LNCaP clone FGC (cell line): ENCODE measurements around the gene WDR4.
"Not testable (repeated sequence)": the region's sequence is repeated elsewhere in the genome, so short reads cannot be mapped to it uniquely, and the experiment has no call there.

Experiments
- DNase-seq: peaks from one replicate; pipeline ENCODE4 v3.0.0-alpha.2; 2011; ENCODE audit warnings: low read depth
- H3K4me3 ChIP-seq: 2 replicates; pipeline ENCODE4 v1.5.1; 2011; ENCODE audit warnings: mild to moderate bottlenecking, low read depth, low read length, control low read depth
- TF ChIP-seq, protein P1 (sequence below): IDR thresholded peaks from 2 replicates; pipeline ENCODE4 v1.5.1; 2012; ENCODE audit warnings: mild to moderate bottlenecking; ENCODE audit not compliant: control insufficient read depth, insufficient read depth; ENCODE audit errors: extremely low read depth

The WDR4 gene, protein sequence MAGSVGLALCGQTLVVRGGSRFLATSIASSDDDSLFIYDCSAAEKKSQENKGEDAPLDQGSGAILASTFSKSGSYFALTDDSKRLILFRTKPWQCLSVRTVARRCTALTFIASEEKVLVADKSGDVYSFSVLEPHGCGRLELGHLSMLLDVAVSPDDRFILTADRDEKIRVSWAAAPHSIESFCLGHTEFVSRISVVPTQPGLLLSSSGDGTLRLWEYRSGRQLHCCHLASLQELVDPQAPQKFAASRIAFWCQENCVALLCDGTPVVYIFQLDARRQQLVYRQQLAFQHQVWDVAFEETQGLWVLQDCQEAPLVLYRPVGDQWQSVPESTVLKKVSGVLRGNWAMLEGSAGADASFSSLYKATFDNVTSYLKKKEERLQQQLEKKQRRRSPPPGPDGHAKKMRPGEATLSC

DNA sequence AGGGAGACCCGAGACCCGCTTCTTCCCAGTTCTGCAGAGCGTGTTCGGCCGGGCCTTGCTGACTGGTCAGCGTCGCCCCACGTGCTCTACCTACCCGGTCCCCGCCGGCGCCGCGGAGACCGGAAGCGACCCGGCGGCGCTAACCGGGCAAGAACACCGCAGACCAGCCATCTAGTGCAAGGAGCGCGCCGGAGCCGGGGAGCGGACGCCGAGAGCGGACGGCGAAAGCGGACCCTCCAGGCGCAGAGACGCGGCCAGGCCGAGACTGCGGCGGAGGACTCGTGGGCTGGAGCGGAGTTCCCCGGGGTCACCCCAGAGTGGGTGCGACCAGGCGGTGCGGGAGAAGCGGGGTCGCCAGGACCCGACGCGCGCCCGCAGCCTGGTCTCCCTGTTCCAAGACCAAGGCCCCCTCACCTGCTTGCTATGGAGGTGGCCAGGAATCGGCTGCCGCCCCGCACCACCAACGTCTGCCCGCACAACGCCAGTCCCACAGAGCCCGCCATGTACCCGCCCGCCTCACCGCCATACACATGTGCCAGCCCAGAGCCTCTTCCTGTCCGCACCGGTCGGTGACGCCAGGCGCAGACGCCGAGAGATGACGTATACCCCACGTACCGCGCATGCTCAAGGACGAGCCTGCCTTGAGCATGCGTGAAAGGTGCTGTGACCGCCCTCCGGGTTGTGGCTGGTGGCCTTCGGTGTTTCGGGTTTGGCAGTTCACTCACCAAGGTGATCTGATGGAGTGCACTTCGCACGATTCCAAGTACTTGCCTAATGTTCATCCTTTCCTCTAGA, at the start of gene WDR4:
WDR4 (minus strand) TSS at position 547 of the 795 bp plus-strand sequence; CDS start at position 503, 44 bp downstream.
- DNase-seq = peak; percentile 94
- TF ChIP-seq, protein P1, sequence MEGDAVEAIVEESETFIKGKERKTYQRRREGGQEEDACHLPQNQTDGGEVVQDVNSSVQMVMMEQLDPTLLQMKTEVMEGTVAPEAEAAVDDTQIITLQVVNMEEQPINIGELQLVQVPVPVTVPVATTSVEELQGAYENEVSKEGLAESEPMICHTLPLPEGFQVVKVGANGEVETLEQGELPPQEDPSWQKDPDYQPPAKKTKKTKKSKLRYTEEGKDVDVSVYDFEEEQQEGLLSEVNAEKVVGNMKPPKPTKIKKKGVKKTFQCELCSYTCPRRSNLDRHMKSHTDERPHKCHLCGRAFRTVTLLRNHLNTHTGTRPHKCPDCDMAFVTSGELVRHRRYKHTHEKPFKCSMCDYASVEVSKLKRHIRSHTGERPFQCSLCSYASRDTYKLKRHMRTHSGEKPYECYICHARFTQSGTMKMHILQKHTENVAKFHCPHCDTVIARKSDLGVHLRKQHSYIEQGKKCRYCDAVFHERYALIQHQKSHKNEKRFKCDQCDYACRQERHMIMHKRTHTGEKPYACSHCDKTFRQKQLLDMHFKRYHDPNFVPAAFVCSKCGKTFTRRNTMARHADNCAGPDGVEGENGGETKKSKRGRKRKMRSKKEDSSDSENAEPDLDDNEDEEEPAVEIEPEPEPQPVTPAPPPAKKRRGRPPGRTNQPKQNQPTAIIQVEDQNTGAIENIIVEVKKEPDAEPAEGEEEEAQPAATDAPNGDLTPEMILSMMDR = no peak
- peak within 1 kb of the TSS; percentile 83 for H3K4me3 ChIP-seq

DNA sequence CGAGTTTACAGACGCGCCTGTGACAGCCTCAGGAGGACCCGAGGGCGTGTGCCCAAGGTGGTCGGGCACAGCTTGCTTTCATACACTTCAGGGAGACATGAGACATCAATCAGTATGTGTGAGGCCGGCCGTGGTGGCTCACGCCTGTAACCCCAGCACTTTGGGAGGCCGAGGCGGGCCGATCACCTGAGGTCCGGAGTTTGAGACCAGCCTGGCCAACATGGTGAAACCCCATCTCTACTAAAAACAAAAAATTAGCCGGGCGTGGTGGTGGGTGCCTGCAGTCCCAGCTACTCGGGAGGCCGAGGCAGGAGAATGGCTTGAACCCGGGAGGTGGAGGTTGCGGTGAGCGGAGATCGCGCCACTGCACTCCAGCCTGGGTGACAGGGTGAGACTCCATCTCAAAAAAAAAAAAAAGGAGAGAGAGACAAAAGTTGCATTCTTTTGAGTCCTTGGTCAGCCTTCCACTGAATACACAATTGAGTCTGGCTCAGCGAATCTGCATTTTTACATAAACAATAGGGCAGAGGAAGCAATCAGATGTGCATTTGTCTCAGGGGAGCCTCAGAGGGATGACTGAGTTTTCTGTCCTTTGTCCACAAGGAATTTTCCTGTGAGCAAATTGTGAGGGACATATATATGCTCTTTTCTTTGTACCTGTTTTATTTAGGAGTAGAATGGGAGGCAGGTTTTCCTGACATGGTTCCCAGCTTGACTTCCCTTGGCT, 48.3 kb upstream of the WDR4 start:
- H3K4me3 ChIP-seq, DNase-seq: not testable (repeated sequence)

DNA sequence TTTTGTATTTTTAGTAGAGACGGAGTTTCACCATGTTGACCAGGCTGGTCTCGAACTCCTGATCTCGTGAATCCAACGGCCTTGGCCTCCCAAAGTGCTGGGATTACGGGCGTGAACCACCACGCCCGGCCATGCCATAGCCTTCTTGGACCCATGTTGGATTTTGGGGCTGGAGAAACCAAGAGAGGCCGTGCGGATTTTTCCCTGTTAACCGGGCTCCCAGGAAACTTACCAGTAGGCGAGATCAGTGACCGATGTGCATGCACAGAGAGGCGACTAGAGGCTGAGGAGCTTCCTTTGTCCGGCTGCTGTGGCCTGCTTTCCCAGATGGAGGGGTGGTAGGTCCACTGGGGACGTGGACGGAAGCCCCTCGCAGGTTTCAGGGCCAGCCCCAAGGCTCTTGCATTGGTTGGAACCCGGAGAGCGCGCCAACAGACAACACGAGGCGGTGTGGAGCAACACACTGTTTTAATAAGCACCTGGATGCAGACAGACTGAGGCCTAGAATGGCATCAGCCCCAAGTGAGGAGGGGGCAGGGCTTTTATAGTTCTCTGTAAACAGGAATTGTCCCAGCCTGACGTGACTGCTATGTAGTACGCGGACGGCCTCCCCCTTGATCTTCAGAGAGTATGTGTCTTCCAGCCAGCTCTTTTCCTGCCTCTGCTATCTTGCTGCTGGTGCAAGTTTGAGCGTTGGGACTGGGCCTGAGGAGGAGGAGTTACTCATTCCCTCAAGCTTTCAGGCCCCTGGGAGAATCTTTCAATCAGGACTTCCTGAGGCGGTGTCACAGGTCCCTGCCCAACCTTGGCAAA, 46.0 kb upstream of the WDR4 start, which contains the start of gene ERVH48-1:
ERVH48-1 (minus strand) TSS at position 517 of the 813 bp plus-strand sequence. CDS start 6,624 bp downstream, outside the sequence.
- DNase-seq = peak; percentile 1
- TF ChIP-seq, protein P1 = no peak
- H3K4me3 ChIP-seq = no peak within 1 kb of the TSS

DNA sequence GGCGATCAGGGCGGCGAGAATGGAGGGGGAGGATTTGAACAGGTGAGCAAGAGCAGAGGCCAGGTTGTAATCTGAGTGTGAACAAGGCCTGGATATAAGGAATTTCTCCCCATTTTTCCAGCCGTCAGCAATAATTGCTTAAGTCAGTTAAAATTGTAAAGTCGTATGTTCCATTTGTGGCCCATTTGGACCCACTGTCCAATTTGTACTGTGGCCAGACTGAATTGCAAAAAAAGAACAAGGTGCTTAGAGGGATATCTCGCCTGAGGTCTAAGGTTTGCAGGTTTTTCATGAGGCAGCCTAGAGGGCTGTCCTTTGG, 45.1 kb upstream of the WDR4 start:
- no peak overlapping the region for H3K4me3 ChIP-seq
- no peak for DNase-seq
- TF ChIP-seq, protein P1 = no peak

DNA sequence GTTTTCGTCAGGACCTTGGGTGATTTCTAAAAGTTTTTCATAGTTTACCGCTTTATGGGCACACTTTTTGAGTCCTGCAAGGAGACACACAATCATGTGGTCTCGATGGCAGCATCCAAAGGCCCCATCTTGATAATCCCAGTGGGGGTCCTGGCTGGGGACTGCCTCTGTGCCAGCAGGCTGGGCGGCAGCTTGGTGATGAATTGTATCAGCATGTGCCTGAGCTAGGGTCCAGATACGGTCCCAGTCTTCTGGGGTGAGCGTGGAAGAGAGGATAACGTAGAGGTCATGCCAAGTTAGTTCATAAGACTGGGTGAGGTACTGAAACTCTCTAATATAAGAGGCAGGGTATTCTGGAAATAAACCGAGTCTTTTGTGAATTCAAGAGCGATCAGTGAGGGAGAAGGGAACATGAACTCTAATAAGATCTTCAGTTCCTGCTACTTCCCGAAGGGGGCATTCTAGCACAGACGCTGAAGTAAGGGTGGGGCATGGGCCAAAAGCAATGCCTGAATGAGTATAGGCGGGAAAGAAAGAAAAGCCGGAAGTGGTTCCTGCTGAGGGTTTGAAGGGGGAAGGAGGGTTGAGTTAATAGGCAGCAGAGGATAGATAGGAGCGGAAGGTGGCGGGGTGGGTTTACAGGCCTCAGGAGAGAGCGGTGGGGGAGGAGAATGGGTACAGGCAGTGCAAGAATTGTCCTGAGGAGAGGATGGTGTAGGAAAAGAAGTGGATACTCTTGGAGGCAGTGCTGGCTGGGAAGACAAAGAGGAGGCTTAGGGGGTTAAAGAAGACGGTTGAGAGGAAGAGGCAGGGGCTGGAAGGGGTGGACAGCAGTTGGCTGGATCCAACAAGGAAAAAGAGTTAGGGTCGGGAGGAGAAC, 44.5 kb upstream of the WDR4 start:
- TF ChIP-seq, protein P1 = peak; percentile 75
- DNase-seq = peak; percentile 58
- no peak overlapping the region for H3K4me3 ChIP-seq

DNA sequence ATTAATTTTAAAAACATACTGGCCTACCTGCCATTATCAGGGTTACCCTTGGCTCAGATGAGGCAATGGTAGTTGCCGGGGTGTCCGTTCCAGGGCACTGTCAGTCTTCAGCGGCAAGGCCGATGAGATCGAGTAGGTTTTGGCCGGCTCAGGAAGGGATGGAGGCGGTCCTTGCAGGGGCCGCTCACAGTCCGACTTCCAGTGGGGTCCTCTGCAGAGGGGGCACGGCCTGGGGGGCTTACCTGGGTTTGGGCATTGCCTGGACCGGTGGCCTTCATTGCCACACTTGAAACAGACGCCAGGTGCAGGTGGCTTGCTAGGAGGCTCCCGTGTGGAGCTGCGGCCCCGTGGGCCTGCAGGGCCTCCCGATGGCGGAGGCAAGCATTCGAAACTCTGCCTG, 43.6 kb upstream of the WDR4 start:
- TF ChIP-seq, protein P1 = no peak
- no peak overlapping the region for H3K4me3 ChIP-seq

More for the DNA sequence above, 43.6 kb upstream of the WDR4 start:
- no peak for DNase-seq
